Brain microvascular endothelial cell (primary cell): Measurements from ENCODE around the gene BACH1.

Experiments
- DNase-seq: peaks from one replicate; pipeline ENCODE4 v3.0.0-alpha.2; 2020
- H3K27ac ChIP-seq: fragments of 250-450 bp; sonication (Bioruptor Pico); 2 replicates; pipeline ENCODE4 v1.5.1; 2020; ENCODE audit warnings: mild to moderate bottlenecking, moderate library complexity
- H3K27me3 ChIP-seq: fragments of 250-450 bp; sonication (Bioruptor Pico); replicated peaks from 2 replicates; pipeline ENCODE4 v1.5.1; 2020; ENCODE audit warnings: mild to moderate bottlenecking
- H3K36me3 ChIP-seq: fragments of 250-450 bp; sonication (Bioruptor Pico); replicated peaks from 2 replicates; pipeline ENCODE4 v1.5.1; 2020; ENCODE audit warnings: mild to moderate bottlenecking
- H3K4me3 ChIP-seq: 2 replicates; pipeline ENCODE4 v1.5.1; 2011; ENCODE audit warnings: low read depth, mild to moderate bottlenecking, control low read depth, low read length, moderate library complexity
- in situ Hi-C: cut with HindIII; loops from 2 replicates; pipeline ENCODE4 v1.10.0; 2017; ENCODE audit warnings: low sequenced_read_pairs, low pct_ligation_motif_present
- TF ChIP-seq, protein P1 (sequence below): IDR thresholded peaks from 2 replicates; pipeline ENCODE4 v1.5.1; 2011; ENCODE audit warnings: low read depth, mild to moderate bottlenecking, moderate library complexity, low read length, control low read depth, inconsistent platforms; ENCODE audit errors: missing control alignments

Gene BACH1

GRCh38 chr21:29301691-29302090 lies 3.0 kb downstream of the BACH1 start:
- in situ Hi-C loops = no loop called here
- no peak for DNase-seq
- TF ChIP-seq, protein P1, sequence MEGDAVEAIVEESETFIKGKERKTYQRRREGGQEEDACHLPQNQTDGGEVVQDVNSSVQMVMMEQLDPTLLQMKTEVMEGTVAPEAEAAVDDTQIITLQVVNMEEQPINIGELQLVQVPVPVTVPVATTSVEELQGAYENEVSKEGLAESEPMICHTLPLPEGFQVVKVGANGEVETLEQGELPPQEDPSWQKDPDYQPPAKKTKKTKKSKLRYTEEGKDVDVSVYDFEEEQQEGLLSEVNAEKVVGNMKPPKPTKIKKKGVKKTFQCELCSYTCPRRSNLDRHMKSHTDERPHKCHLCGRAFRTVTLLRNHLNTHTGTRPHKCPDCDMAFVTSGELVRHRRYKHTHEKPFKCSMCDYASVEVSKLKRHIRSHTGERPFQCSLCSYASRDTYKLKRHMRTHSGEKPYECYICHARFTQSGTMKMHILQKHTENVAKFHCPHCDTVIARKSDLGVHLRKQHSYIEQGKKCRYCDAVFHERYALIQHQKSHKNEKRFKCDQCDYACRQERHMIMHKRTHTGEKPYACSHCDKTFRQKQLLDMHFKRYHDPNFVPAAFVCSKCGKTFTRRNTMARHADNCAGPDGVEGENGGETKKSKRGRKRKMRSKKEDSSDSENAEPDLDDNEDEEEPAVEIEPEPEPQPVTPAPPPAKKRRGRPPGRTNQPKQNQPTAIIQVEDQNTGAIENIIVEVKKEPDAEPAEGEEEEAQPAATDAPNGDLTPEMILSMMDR = no peak
- H3K27me3 ChIP-seq = no peaks in the 10 kb centered on the region
- H3K27ac ChIP-seq = peak overlapping the region; percentile 98
- peak overlapping the region; percentile 69 for H3K4me3 ChIP-seq
- peaks cover 3% of the 10 kb centered on the region for H3K36me3 ChIP-seq

DNA sequence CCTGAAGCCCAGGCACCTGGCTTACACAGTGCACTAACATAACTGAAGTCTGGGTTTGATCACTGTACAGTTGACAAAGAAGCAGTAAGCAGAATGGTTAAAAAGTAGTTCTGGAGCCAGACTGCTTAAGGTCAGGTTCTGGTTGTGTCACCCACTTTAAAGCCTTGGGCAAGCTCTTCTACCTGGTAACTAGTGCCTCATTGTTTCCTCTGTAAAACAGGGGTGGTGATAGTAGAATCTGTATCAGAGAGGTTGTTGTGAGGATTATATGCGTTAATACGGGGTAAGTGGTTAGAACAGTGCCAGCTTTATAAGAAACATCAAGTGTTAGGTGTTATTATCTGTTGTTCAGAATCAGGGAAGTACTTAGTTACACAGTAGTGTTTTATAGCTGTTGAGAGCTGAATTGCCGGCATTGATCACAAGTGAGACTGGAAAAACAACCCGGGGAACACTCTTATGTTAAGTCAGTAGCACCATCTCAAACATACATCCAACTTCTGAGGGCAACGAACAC lies 3.7 kb downstream of the BACH1 start:
- no peak for DNase-seq
- Histone ChIP-seq H3K4me3 (peak overlapping the region; percentile 69), H3K36me3 (peaks cover 7% of the 10 kb centered on the region), H3K27ac (peak overlapping the region; percentile 98), H3K27me3 (no peaks in the 10 kb centered on the region)
- TF ChIP-seq, protein P1 = no peak
- in situ Hi-C loops = no loop called here

- H3K27ac ChIP-seq = peak overlapping the region; percentile 98
- H3K4me3 ChIP-seq = peak overlapping the region; percentile 69
- H3K27me3 ChIP-seq = no peaks in the 10 kb centered on the region
- in situ Hi-C loops = no loop called here
- H3K36me3 ChIP-seq = peaks cover 7% of the 10 kb centered on the region
- DNase-seq = no peak
- TF ChIP-seq, protein P1 = no peak
Observed at GRCh38 chr21:29303288-29303687, 4.6 kb downstream of the BACH1 start.

DNA sequence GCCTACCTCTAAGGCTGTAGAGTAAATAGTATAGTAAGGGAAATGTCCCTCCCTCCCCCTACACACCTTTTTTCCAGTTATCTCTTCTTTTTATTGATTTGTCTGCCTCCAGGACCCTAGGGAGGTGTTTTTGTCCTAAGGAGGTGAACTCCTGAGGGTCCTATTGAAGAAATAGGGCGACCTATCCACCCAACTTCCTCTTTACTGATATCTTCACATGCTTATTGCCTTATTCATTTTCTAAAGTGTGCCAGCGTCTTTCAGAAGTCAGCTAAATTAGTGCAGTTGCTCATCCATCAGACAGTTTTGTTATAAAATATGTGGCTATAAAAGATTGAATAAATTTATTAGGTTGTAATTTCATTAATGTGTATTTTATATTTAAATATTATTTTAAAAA lies 5.9 kb downstream of the BACH1 start:
- no peaks in the 10 kb centered on the region for H3K27me3 ChIP-seq
- peaks cover 7% of the 10 kb centered on the region for H3K36me3 ChIP-seq
- H3K4me3 ChIP-seq = no peak overlapping the region
- no peak overlapping the region for H3K27ac ChIP-seq
- in situ Hi-C loops = no loop called here
- TF ChIP-seq, protein P1 = no peak
- no peak for DNase-seq

DNA sequence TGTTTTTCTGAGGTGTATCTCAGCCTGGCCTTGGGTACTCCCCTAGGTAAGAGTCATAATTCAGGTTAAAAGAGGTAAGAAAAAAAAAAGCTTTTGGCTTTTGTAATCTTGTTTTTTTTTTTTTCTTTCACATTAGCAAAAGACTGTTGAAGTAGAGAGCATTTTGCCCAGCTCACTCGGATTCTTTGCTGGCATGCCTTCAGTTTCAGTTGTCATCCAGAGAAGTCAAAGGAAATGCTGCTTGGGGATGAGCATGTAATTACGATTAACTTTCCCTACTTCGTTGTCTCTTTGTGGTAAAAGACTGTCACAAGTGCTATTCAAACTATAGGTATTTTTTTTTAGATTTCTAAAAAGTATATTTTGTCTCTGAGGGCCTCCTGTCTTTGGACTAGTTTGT lies 6.3 kb downstream of the BACH1 start:
- H3K27me3 ChIP-seq = no peaks in the 10 kb centered on the region

More for the DNA sequence above, 6.3 kb downstream of the BACH1 start:
- Histone ChIP-seq H3K36me3 (peaks cover 7% of the 10 kb centered on the region), H3K27ac (no peak overlapping the region), H3K4me3 (no peak overlapping the region)
- TF ChIP-seq, protein P1 = no peak
- DNase-seq = no peak
- in situ Hi-C loops = no loop called here
